ENCODE results near the gene KLHL8.
"Not testable (repeated sequence)": the region's sequence is repeated elsewhere in the genome, so short reads cannot be mapped to it uniquely, and the experiment has no call there.

The KLHL8 gene

GRCh38 chr4:87171944-87172343 lies 48.5 kb downstream of the KLHL8 start:
- no peak for DNase-seq (ENCODE audit: low spot score)

DNA sequence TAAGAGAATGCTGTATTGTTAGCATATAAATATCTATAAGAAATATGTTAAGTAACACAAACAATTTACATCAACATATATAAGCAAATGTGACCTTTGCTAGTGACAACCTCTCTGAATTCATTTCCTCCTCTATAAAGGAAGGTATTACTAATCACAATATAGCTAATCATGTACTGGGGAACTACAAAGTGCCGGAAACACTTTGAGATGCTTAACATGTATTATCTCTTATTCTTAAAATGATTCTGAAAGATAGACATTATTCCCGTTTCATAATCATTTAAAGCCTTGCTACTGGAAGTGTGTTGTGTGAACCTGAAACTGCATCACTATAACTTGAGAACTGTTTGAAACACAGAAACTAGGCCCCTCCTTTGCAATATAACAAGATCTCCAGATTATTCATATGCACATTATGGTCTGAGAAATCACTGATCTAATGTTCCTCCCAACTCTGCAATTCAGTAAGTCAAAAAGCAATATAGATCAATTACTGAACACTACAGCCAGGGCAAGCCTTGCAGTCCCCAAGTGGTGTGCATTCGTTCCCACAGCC lies 54.0 kb downstream of the KLHL8 start:
- DNase-seq (ENCODE audit: low spot score), result no peak

GRCh38 chr4:87165892-87166291 lies 54.5 kb downstream of the KLHL8 start:
- no peak for DNase-seq (ENCODE audit: low spot score)

- no peak for DNase-seq (ENCODE audit: low spot score)
Observed at GRCh38 chr4:87153078-87153870, 67.1 kb downstream of the KLHL8 start.

DNA sequence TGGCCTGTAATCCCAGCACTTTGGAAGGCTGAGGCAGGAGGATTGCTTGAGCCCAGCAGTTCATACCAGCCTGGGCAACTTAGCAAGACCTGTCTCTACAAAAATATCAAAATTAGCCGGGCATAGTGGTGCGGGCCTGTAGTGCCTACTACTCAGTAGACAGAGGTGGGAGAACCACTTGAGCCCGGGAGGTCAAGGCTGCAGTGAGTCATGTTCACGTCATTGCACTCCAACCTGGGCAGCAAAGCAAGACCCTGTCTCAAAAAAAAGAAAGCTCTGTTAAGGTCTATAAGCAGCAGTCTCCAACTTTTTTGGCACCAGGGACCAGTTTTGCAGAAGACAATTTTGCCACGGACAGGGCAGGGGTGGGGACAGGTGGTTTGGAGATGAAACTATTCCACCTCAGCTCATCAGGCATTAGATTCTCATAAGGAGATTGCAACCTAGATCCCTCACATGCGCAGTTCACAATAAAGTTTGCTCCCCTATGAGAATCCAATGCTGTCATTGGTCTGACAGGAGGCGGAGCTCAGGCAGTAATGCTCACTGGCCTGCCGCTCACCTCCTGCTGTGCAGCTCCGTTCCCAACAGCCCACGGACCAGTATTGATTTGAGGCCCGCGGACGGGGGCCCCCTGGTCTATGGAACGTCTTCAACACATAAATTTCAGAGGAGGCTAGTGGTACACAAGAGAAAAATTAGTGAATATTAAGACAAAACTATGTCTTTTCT lies 67.9 kb downstream of the KLHL8 start:
- no peak for DNase-seq (ENCODE audit: low spot score)

DNA sequence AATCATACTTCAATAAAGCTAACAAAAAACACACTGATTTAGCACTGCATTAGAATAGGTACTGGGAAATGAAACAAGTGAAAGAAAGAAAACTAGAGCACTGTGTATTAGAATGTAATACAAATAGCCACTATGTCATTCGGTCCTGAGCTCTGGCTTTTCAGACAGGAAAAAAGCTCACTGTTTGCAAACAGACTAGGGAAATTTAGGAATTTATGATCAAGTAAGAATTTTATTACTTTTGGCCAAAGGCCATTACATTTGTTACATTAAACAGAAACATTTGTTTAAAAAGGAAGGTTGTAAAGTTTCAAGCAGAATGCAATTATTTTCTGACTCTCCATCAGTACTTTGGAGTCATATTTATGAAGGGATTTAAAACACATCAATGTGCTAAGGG lies 68.7 kb downstream of the KLHL8 start:
- DNase-seq (ENCODE audit: low spot score), result no peak

- DNase-seq (ENCODE audit: low spot score), result peak; percentile 79
Observed at GRCh38 chr4:87150498-87151261, 69.7 kb downstream of the KLHL8 start.

DNA sequence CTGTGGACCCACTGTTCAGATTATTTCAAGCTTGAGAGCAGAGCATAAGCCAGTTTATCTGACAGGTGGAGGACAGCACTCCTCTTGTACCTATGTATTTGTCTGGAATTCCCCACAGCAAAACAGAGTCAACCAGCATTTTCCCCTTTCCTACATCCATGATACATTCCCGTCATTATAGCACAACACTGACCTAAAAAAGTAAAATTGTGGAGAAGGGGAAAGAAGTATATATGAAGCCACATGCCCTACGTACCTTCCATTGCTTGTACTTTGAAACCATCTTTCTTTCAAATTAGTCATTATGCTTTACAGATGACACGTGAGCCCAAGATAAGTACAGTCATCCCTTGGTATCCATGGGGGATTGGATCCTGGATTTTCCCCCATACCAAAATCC lies 73.3 kb downstream of the KLHL8 start:
- no peak for DNase-seq (ENCODE audit: low spot score)

GRCh38 chr4:87145934-87146333 lies 74.5 kb downstream of the KLHL8 start:
- not testable (repeated sequence) for DNase-seq (ENCODE audit: low spot score)

GRCh38 chr4:87144356-87144755 lies 76.1 kb downstream of the KLHL8 start:
- DNase-seq (ENCODE audit: low spot score), result no peak

- DNase-seq (ENCODE audit: low spot score), result no peak
Observed at GRCh38 chr4:87141428-87141827, 79.0 kb downstream of the KLHL8 start.

DNA sequence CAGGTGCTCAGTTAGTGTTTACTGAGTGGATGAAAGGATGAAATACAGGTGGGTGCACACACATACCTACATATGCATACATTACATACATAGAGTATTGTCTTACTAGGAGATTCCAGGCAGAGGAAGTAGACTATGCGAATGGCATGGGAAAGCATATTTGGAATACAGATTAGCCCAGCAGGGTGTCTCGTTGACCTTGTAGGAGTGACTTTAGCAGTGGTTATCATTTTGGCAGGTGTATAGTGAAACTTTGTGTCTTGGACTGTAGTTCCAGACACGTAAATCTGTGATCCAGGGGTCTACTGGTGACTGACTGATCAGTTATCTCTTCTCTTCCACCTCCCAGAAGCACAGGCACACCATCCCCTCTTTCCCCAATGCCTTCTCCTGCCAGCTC lies 86.3 kb downstream of the KLHL8 start:
- no peak for DNase-seq (ENCODE audit: low spot score)

- DNase-seq (ENCODE audit: low spot score), result no peak
Observed at GRCh38 chr4:87133183-87133582, 87.2 kb downstream of the KLHL8 start.

DNA sequence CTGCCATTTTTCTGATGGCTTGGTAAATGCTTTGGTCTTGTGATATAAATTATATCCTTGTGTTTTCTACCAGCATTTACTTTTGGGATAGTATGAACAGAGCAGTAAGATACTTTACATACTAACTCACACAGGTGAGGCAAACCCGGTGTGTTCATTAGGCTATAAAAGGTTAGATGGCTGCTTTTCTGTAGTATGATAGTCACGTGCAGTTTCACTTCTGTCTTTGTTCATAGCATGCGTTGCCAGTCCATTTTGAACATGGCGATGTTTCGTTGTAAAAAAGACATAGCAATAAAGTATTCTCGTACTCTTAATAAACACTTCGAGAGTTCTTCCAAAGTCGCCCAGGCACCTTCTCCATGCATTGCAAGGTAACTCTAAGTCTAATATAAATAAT lies 88.4 kb downstream of the KLHL8 start:
- no peak for DNase-seq (ENCODE audit: low spot score)

DNA sequence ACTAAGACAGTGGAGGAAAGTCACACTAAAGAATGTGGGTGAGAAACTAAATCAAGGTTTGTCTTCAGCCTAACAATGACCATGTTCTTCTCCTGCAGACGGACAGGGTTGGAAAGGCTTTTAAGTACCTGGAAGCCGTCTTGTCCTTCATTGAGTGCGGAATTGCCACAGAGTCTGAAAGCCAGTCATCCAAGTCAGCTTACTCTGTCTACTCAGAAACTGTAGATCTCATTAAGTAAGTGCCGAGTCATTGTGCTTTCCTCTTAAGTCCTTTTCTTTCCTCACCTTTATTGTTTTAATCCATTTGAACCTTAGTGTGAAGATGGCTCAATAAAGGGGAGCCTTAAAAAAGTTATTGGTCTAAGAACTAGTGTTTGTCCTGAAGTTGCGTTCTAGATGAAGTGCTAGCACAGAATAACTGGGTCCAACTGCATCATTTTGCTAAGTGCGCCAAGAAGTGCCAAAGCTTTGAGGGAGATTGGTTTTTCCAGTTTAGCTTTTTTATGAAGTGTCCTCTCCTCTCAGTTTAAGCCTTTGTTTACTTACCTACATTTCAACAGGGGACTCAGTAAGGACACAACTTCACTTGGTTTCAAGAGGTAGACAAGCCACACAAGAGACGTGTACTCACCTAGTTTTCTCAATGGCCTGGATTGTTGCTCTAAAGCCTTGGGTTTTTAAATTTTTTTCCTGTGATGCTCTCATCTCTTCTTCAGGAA lies 89.3 kb downstream of the KLHL8 start:
- no peak for DNase-seq (ENCODE audit: low spot score)

GRCh38 chr4:87129681-87130080 lies 90.7 kb downstream of the KLHL8 start:
- no peak for DNase-seq (ENCODE audit: low spot score)

DNA sequence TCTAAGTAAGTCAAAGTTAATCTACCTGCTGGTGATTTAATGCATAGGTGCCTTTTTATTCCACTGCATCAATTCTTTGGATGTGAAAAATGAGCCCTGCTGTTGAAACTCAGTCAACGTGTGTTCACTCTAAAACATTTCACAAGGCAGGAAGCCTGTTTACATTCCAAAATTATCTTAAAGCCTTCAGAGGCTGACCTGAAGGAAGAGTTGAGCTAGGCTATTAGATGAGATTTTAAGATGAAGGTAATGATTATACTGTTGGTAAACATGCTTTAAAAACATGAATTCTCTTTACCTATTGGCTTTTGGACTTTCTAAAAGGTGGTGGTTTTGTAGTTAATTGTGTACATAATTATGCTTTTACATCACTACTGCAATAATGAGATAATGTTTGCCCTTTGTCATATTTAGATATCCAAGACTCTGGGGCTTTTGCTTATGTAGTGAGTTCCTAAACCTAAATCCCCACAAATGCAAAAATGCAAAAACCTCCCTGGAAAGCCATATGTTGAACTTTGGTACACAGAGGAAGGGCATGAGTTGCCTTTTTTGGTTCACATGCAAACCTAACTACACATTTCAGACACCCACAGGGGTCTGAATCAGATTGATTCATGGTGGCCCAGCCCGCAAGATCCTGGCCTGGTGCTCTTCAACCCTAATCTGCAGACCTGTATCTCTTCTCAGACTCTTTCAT lies 92.3 kb downstream of the KLHL8 start:
- no peak for DNase-seq (ENCODE audit: low spot score)

DNA sequence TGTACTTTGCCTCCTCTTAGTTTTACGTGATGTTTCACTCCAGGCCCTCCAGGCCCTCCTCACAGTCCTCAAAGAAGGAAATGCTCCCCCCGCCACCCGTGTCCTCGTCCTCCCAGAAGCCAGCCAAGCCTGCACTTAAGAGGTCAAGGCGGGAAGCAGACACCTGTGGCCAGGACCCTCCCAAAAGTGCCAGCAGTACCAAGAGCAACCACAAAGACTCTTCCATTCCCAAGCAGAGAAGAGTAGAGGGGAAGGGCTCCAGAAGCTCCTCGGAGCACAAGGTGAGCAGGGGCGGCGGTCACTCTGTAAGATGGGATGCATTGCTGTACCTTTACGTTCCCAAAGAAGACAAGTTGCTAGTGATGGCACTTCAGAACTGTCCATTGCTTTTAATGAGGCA lies 94.4 kb downstream of the KLHL8 start:
- no peak for DNase-seq (ENCODE audit: low spot score)

DNA sequence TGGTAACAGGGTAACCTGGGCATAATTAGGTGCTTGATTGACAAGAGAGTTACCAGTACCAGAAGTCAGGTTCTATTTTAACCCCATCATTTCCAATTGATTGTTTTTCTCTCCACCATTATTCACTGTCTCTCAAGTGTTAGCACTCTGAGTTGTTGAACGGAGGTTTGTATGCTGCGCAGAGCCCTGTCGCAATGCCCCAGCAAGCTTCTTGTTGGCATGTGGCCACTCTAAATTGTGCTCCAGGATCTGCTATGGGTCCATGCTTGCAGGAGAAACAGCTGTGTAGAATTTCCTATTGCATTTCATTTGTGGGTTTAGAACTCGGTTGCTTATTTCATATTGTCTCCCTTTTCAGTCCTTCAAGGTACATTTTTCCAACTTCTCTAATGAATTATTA lies 98.2 kb downstream of the KLHL8 start:
- DNase-seq (ENCODE audit: low spot score), result no peak

DNA sequence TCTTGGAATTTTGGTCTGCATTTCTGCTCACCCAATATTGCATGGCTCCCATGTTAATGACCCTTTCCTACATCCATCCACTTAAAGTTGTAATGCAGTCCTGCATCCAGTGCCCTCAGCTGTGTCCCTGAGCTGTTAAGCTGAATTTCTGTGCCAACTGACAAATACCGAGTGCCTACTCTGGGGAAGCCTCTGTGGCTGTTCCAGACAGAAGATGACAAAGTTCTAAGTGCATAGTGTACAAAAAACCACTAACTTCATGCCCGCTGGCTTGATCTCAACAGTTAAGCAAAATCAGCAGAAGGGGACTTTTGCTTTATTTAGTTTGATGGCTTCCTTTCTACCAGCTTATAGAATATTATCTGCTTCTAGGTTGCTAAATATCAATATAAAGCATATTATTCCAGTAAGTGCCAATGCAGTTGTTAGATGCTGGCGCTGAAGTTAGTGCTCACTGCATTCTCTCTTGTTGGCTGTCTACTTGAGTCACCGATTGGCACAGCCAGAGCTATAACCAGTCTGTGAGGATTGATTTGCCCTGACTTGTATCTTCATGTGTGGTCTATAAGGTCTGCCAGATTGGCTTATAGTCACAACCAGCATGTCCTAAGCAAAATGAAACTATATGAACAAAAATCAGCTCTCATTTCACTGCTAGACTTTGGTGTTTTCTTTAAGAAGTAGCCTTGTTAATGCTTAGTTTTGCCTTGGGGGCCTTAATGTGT lies 98.9 kb downstream of the KLHL8 start:
- DNase-seq (ENCODE audit: low spot score), result no peak

All from COLO829 (cell line).